ENCODE measurements around the gene ZNF787. TPM values are rescaled to one million over a fixed set of nuclear protein-coding genes. Genes with fewer than 3 reads are reported as not detected.

Gene ZNF787
- total and polyA plus RNA-seq, 4 experiments from 2014 or later = 0.67 to 34.1 (median 16.3) TPM

DNA sequence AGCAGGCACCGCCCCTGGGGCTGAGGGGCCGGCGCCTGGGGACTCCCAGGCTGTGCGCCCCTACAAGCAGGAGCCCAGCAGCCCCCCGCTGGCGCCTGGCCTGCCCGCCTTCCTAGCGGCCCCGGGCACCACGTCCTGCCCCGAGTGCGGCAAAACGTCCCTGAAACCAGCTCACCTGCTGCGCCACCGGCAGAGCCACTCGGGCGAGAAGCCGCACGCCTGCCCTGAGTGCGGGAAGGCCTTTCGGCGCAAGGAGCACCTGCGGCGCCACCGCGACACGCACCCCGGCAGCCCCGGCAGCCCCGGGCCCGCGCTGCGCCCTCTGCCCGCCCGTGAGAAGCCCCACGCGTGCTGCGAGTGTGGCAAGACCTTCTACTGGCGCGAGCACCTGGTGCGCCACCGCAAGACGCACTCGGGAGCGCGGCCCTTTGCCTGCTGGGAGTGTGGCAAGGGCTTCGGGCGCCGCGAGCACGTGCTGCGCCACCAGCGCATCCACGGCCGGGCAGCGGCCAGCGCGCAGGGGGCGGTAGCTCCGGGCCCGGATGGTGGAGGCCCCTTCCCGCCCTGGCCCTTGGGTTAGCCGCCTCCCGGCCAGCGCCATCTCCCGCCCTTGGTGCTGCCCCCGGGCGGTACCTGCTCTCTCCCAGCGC lies 38.7 kb upstream of the ZNF787 start:
- DNase-seq = no peak
- no peaks in the 10 kb centered on the region for H3K9me3 Mint-ChIP-seq
- H3K4me3 Mint-ChIP-seq = no peak overlapping the region
- no peak overlapping the region for H3K27ac Mint-ChIP-seq
- H3K36me3 ChIP-seq (ENCODE audit: insufficient read depth, low read length) = peaks cover 13% of the 10 kb centered on the region
- H3K4me3 ChIP-seq (ENCODE audit: low read length in 2 of 2) = no peak overlapping the region
- H3K27ac ChIP-seq (ENCODE audit: low read depth, low read length) = no peak overlapping the region
- intact Hi-C loops (cut with micrococcal nuclease) = no loop called here
- ChIA-PET POLR2A (ENCODE audit: partially characterized antibody) (interaction anchor here (1.1 kb wide), 1 partner anchor 18 kb away, joined by 3 read pairs; the partner anchor contains the start of gene ZNF444), CTCF (ENCODE audit: partially characterized antibody) (no interaction called here)
- no peaks in the 10 kb centered on the region for H3K4me1 ChIP-seq (ENCODE audit: insufficient read depth, low read length)
- peaks cover 0 to 2% of the 10 kb centered on the region in 2 donors for H3K27me3 Mint-ChIP-seq
- H3K4me1 Mint-ChIP-seq = peaks cover 0 to 3% (median 2%) of the 10 kb centered on the region in 4 donors
- H3K36me3 Mint-ChIP-seq = peaks cover 25 to 35% of the 10 kb centered on the region in 2 donors
- no peaks in the 10 kb centered on the region for H3K27me3 ChIP-seq (ENCODE audit: insufficient read depth, low read length)
- H3K9me3 ChIP-seq (ENCODE audit: control insufficient read depth in 1 of 2, low read length in 2 of 2) = no peaks in the 10 kb centered on the region

DNA sequence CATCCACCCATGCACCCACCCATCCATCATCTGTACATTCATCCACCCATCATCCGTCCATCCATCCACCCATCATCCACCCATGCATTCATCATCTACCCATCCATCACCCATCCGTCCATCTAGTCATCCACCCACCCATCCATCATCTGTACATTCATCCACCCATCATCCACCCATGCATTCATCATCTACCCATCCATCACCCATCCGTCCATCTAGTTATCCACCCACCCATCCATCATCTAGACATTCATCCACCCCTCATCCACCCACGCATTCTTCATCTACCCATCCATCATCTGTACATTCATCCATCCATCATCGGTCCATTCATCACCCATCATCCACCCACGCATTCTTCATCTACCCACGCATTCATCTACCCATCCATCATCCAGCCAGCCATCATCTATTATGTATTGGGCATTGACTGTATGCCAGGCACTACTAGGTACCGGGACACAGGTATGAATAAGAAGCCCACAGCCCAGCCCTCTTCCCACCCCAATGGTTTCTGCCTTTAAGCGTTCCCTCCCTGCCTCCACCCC lies 38.0 kb upstream of the ZNF787 start:
- peaks cover 13% of the 10 kb centered on the region for H3K36me3 ChIP-seq (ENCODE audit: insufficient read depth, low read length)
- intact Hi-C loops (cut with micrococcal nuclease) = no loop called here
- ChIA-PET CTCF (ENCODE audit: partially characterized antibody) (no interaction called here), POLR2A (ENCODE audit: partially characterized antibody) (no interaction called here)
- no peak for DNase-seq
- H3K4me1 Mint-ChIP-seq = peaks cover 0 to 3% (median 2%) of the 10 kb centered on the region in 4 donors
- peaks cover 0 to 2% of the 10 kb centered on the region in 2 donors for H3K27me3 Mint-ChIP-seq
- H3K27ac Mint-ChIP-seq = peak overlapping the region in 1 of 7 donors; percentile 75
- no peaks in the 10 kb centered on the region for H3K9me3 Mint-ChIP-seq
- H3K27ac ChIP-seq (ENCODE audit: low read depth, low read length) = no peak overlapping the region
- H3K4me1 ChIP-seq (ENCODE audit: insufficient read depth, low read length) = no peaks in the 10 kb centered on the region
- no peak overlapping the region for H3K4me3 Mint-ChIP-seq
- no peaks in the 10 kb centered on the region for H3K27me3 ChIP-seq (ENCODE audit: insufficient read depth, low read length)
- peaks cover 25 to 38% of the 10 kb centered on the region in 2 donors for H3K36me3 Mint-ChIP-seq
- H3K4me3 ChIP-seq (ENCODE audit: low read length in 2 of 2) = no peak overlapping the region
- no peaks in the 10 kb centered on the region for H3K9me3 ChIP-seq (ENCODE audit: control insufficient read depth in 1 of 2, low read length in 2 of 2)

DNA sequence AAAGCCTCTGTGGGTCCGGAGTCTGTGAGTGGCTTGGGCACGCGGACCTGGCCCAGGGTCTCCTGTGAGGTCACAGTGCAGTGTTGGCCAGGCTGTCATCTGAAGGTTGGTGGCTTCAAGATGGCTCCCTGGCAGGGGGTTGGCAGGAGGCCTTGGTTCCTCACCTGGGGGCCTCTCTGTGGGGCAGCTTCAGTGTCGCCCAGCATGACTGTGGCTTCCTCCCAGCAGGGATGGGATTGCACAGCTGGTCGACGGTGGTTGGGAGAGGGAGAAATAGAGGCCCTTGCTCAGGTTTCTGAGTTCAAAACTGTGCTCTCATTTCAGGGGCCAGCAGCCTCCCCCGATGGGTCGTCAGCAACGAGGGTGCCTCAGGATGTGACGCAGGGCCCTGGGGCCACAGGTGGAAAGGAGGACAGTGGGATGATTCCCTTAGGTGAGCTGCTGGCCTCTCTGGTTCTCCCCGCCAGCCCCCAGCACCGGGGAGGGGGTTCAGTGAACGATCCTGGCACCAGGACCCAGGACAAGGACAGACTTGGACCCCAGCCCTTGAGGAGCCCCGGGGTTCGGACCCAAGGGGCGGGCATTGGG lies 37.2 kb upstream of the ZNF787 start:
- peaks cover 29 to 41% of the 10 kb centered on the region in 2 donors for H3K36me3 Mint-ChIP-seq
- no peaks in the 10 kb centered on the region for H3K4me1 ChIP-seq (ENCODE audit: insufficient read depth, low read length)
- intact Hi-C loops (cut with micrococcal nuclease) = no loop called here

DNA sequence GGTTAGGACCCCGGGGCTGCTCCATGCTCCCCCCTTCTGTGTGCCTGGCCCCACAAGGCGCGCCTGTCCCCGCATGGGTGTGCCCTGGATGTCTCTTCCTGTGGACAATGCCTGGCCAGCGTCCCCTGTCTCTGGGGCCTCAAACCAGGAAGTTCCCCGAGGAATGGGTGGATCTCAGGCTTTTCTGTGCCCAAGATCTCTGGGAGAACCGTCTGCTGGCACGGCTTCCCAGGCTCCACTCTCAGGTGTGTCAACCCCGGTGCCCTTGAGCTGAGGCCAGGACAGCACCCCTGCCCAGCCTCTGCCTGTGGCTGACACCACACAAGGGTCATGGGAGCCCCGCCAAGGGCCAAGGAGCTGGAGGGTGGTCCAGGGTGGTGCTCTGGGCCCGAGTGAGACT lies 35.7 kb upstream of the ZNF787 start:
- POLR2A ChIA-PET (ENCODE audit: partially characterized antibody) = no interaction called here
- Mint-ChIP-seq H3K9me3 (no peaks in the 10 kb centered on the region), H3K27me3 (no peaks in the 10 kb centered on the region), H3K4me3 (no peak overlapping the region), H3K36me3 (peaks cover 29 to 43% of the 10 kb centered on the region in 2 donors), H3K4me1 (peaks cover 1 to 12% (median 8%) of the 10 kb centered on the region in 4 donors), H3K27ac (no peak overlapping the region)
- DNase-seq = no peak
- H3K36me3 ChIP-seq (ENCODE audit: insufficient read depth, low read length) = peaks cover 17% of the 10 kb centered on the region
- no peak overlapping the region for H3K4me3 ChIP-seq (ENCODE audit: low read length in 2 of 2)
- no peaks in the 10 kb centered on the region for H3K4me1 ChIP-seq (ENCODE audit: insufficient read depth, low read length)
- CTCF ChIA-PET (ENCODE audit: partially characterized antibody) = no interaction called here
- H3K9me3 ChIP-seq (ENCODE audit: control insufficient read depth in 1 of 2, low read length in 2 of 2) = no peaks in the 10 kb centered on the region
- H3K27me3 ChIP-seq (ENCODE audit: insufficient read depth, low read length) = no peaks in the 10 kb centered on the region
- no peak overlapping the region for H3K27ac ChIP-seq (ENCODE audit: low read depth, low read length)
- intact Hi-C loops (cut with micrococcal nuclease) = no loop called here

More for the DNA sequence above, 37.2 kb upstream of the ZNF787 start:
- Mint-ChIP-seq H3K27me3 (peaks cover 0 to under 1% of the 10 kb centered on the region in 2 donors), H3K4me3 (no peak overlapping the region), H3K9me3 (no peaks in the 10 kb centered on the region), H3K27ac (no peak overlapping the region), H3K4me1 (peaks cover 2 to 8% (median 4%) of the 10 kb centered on the region in 4 donors)
- Histone ChIP-seq H3K36me3 (ENCODE audit: insufficient read depth, low read length) (peaks cover 13% of the 10 kb centered on the region), H3K27ac (ENCODE audit: low read depth, low read length) (no peak overlapping the region), H3K9me3 (ENCODE audit: control insufficient read depth in 1 of 2, low read length in 2 of 2) (no peaks in the 10 kb centered on the region), H3K4me3 (ENCODE audit: low read length in 2 of 2) (no peak overlapping the region), H3K27me3 (ENCODE audit: insufficient read depth, low read length) (no peaks in the 10 kb centered on the region)
- POLR2A ChIA-PET (ENCODE audit: partially characterized antibody) = no interaction called here
- CTCF ChIA-PET (ENCODE audit: partially characterized antibody) = interaction anchor here (0.7 kb wide), 1 partner anchor 13 kb away, joined by 3 read pairs; no protein-coding TSS in a partner anchor
- DNase-seq = no peak

DNA sequence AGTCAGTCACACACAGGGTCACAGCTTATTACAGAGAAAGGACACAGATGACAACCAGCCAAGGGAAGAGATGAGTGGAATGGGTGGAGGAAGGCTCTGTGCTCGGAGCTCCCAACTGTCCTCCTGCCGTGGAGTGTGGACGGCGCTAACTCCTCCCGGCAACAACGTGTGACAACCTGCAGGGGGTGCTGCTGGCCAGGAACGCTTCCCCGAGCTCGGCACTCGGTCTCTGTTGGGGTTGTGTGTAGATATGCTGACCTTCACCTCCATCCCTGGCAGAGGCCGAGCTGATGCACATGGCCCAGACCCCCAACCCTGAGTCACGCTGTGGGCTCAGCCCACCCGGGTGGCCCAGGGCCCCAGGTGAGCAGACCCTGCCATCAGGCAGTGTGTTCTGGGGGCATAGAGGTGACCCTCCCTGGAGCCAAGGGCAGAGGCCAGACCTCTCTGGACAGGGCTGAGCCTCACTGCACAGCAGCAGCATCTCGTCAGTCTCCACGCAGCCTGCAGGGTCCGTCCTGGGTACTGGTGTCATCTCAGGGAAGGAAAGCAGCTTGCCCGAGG lies 34.1 kb upstream of the ZNF787 start:
- no peak overlapping the region for H3K4me3 Mint-ChIP-seq
- no peaks in the 10 kb centered on the region for H3K4me1 ChIP-seq (ENCODE audit: insufficient read depth, low read length)
- H3K27ac ChIP-seq (ENCODE audit: low read depth, low read length) = no peak overlapping the region
- H3K27ac Mint-ChIP-seq = peak overlapping the region in 1 of 7 donors; percentile 41
- H3K36me3 ChIP-seq (ENCODE audit: insufficient read depth, low read length) = peaks cover 17% of the 10 kb centered on the region
- H3K36me3 Mint-ChIP-seq = peaks cover 31 to 46% of the 10 kb centered on the region in 2 donors
- no peaks in the 10 kb centered on the region for H3K27me3 ChIP-seq (ENCODE audit: insufficient read depth, low read length)
- H3K4me1 Mint-ChIP-seq = peaks cover 1 to 13% (median 9%) of the 10 kb centered on the region in 4 donors
- no peaks in the 10 kb centered on the region for H3K9me3 Mint-ChIP-seq
- H3K4me3 ChIP-seq (ENCODE audit: low read length in 2 of 2) = no peak overlapping the region
- POLR2A ChIA-PET (ENCODE audit: partially characterized antibody) = no interaction called here
- CTCF ChIA-PET (ENCODE audit: partially characterized antibody) = interaction anchor here (1.2 to 1.3 kb wide), 3 partner anchors 13 to 88 kb away, joined by 3 to 7 read pairs (median 4); no protein-coding TSS in a partner anchor
- no peaks in the 10 kb centered on the region for H3K9me3 ChIP-seq (ENCODE audit: control insufficient read depth in 1 of 2, low read length in 2 of 2)
- no peak for DNase-seq
- intact Hi-C loops (cut with micrococcal nuclease) = no loop called here
- no peaks in the 10 kb centered on the region for H3K27me3 Mint-ChIP-seq

DNA sequence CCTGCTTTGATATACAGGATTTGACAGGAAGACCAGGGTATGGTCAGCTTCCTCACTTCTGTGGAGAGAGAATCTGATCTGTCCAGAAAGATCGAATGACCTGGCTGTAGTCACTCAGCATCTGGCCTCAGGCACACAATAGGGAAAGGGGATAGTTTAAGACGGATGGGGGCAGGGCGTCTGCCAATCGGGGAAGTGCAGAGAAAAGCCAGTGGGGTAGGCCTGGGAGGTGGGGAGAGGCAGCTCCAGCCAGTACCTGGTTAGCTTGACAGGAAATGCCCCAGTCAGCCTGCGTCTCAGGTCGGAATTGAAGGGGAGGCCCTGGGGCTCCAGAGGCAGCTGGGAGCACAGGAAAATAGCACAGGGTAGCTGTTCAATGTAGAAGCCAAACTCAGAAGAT lies 32.4 kb upstream of the ZNF787 start:
- peaks cover 2 to 14% (median 10%) of the 10 kb centered on the region in 4 donors for H3K4me1 Mint-ChIP-seq
- peak overlapping the region in 1 of 7 donors; percentile 57 for H3K27ac Mint-ChIP-seq
- H3K36me3 Mint-ChIP-seq = peaks cover 32 to 47% of the 10 kb centered on the region in 2 donors
- no peak overlapping the region for H3K4me3 Mint-ChIP-seq
- Histone ChIP-seq H3K27me3 (ENCODE audit: insufficient read depth, low read length) (no peaks in the 10 kb centered on the region), H3K4me1 (ENCODE audit: insufficient read depth, low read length) (no peaks in the 10 kb centered on the region), H3K27ac (ENCODE audit: low read depth, low read length) (no peak overlapping the region), H3K36me3 (ENCODE audit: insufficient read depth, low read length) (peaks cover 12% of the 10 kb centered on the region), H3K4me3 (ENCODE audit: low read length in 2 of 2) (no peak overlapping the region), H3K9me3 (ENCODE audit: control insufficient read depth in 1 of 2, low read length in 2 of 2) (no peaks in the 10 kb centered on the region)
- intact Hi-C loops (cut with micrococcal nuclease) = no loop called here
- no peaks in the 10 kb centered on the region for H3K27me3 Mint-ChIP-seq
- ChIA-PET CTCF (ENCODE audit: partially characterized antibody) (no interaction called here), POLR2A (ENCODE audit: partially characterized antibody) (no interaction called here)
- DNase-seq = no peak
- peaks cover 0 to 3% (median 0%) of the 10 kb centered on the region in 8 donors for H3K9me3 Mint-ChIP-seq

- intact Hi-C loops (cut with micrococcal nuclease) = no loop called here
- H3K9me3 Mint-ChIP-seq = peaks cover 0 to 3% (median 0%) of the 10 kb centered on the region in 8 donors
- ChIA-PET CTCF (ENCODE audit: partially characterized antibody) (no interaction called here), POLR2A (ENCODE audit: partially characterized antibody) (no interaction called here)
- H3K4me1 ChIP-seq (ENCODE audit: insufficient read depth, low read length) = no peaks in the 10 kb centered on the region
- DNase-seq = no peak
- H3K4me3 ChIP-seq (ENCODE audit: low read length in 2 of 2) = no peak overlapping the region
- H3K36me3 ChIP-seq (ENCODE audit: insufficient read depth, low read length) = peaks cover 12% of the 10 kb centered on the region
- peaks cover 38 to 48% of the 10 kb centered on the region in 2 donors for H3K36me3 Mint-ChIP-seq
- H3K27ac Mint-ChIP-seq = peak overlapping the region in 1 of 7 donors; percentile 65
- no peak overlapping the region for H3K27ac ChIP-seq (ENCODE audit: low read depth, low read length)
- no peak overlapping the region for H3K4me3 Mint-ChIP-seq
- no peaks in the 10 kb centered on the region for H3K27me3 Mint-ChIP-seq
- peaks cover 3 to 14% (median 10%) of the 10 kb centered on the region in 4 donors for H3K4me1 Mint-ChIP-seq
- no peaks in the 10 kb centered on the region for H3K9me3 ChIP-seq (ENCODE audit: control insufficient read depth in 1 of 2, low read length in 2 of 2)
- no peaks in the 10 kb centered on the region for H3K27me3 ChIP-seq (ENCODE audit: insufficient read depth, low read length)
These were observed 31.5 kb upstream of the ZNF787 start for GRCh38 chr19:56152644-56153043.
